A549 (cell line): Measurements from ENCODE around the gene PTX4. TPM values are rescaled to one million over a fixed set of nuclear protein-coding genes. Genes with fewer than 3 reads are reported as not detected.

ENCODE experiments used
- ATAC-seq, 2 experiments: fragments of 200-7000 bp in 1 of 2; fragments of >200 bp in 1 of 2; cut with Nextera tagmentation in 1 of 2; cut with Tn5 transposase in 1 of 2; 3 replicates each; pipeline versions ENCODE4 v1.8.0 to v1.9.1; 2018 to 2020; ENCODE audit warnings: mild to moderate bottlenecking in 1 of 2, moderate library complexity in 1 of 2
- CTCF ChIA-PET: fragments of 300-600 bp; sonication (Branson Sonifier 250); formaldehyde crosslinking; extraction: SDS; loops from one replicate; lab custom pipeline; 2021; ENCODE audit warnings: antibody characterized with exemption, inconsistent platforms; lab: Yijun Ruan, JAX
- POLR2A ChIA-PET: fragments of 350-600 bp; formaldehyde crosslinking; extraction: SDS; loops from one replicate; lab custom pipeline; 2021; ENCODE audit warnings: antibody characterized with exemption, inconsistent platforms; lab: Yijun Ruan, JAX
- DNase-seq, 2 experiments: peaks; one replicate each; pipeline versions ENCODE4 v3.0.0 to v3.0.0-alpha.2; 2011 to 2016; ENCODE audit warnings: low read depth in 1 of 2, low spot score in 1 of 2
- FAIRE-seq: peaks from 2 replicates; lab custom pipeline; 2011; peaks lifted over from hg19 to GRCh38; lab: Jason Lieb, UNC
- H3K27ac ChIP-seq, 2 experiments: fragments of >200 bp; sonication (Bioruptor Twin); formaldehyde crosslinking; 3 replicates each; pipeline ENCODE4 v1.5.1; 2016 to 2017
- H3K4me1 ChIP-seq: fragments of >200 bp; sonication (Bioruptor Twin); formaldehyde crosslinking; 3 replicates; pipeline ENCODE4 v1.6.1; 2016
- H3K4me2 ChIP-seq: fragments of >200 bp; sonication (Bioruptor Twin); formaldehyde crosslinking; 3 replicates; pipeline ENCODE4 v1.6.1; 2016
- H3K4me3 ChIP-seq: fragments of >200 bp; sonication (Bioruptor Twin); formaldehyde crosslinking; 3 replicates; pipeline ENCODE4 v1.5.1; 2016
- H3K9me3 ChIP-seq: fragments of >200 bp; sonication (Bioruptor Twin); formaldehyde crosslinking; 3 replicates; pipeline ENCODE4 v1.6.1; 2016
- BHLHE40 ChIP-seq: IDR thresholded peaks from 2 replicates; pipeline ENCODE4 v1.6.1; 2012; ENCODE audit warnings: low read depth, low read length, inconsistent platforms
- CBX2 ChIP-seq: fragments of 200-600 bp; sonication (generic); IDR thresholded peaks from 2 replicates; pipeline ENCODE4 v1.6.1; 2016; ENCODE audit warnings: low read depth, mild to moderate bottlenecking, borderline replicate concordance
- CHD4 ChIP-seq: fragments of 200-600 bp; sonication (generic); IDR thresholded peaks from 2 replicates; pipeline ENCODE4 v1.6.1; 2016; ENCODE audit warnings: antibody characterized with exemption, mild to moderate bottlenecking, borderline replicate concordance
- EHMT2 ChIP-seq: fragments of 200-600 bp; sonication (generic); IDR thresholded peaks from 2 replicates; pipeline ENCODE4 v1.6.1; 2016; ENCODE audit warnings: antibody characterized with exemption, low read depth, mild to moderate bottlenecking, moderate library complexity
- ESRRA ChIP-seq: fragments of 150-350 bp; IDR thresholded peaks from 2 replicates; pipeline ENCODE4 v1.6.1; 2014; ENCODE audit warnings: mild to moderate bottlenecking, low read length, borderline replicate concordance
- FOSL2 ChIP-seq, 2 experiments: fragments of 450-650 bp in 1 of 2; fragments of >200 bp in 1 of 2; sonication (Bioruptor Twin) in 1 of 2; formaldehyde crosslinking; IDR thresholded peaks; 2 replicates each; pipeline versions ENCODE4 v1.5.0 to v1.6.1; 2016 to 2020; ENCODE audit warnings: mild to moderate bottlenecking in 1 of 2, moderate library complexity in 1 of 2
- FOXS1 ChIP-seq: fragments of 250-450 bp; sonication (Bioruptor Pico); IDR thresholded peaks from 2 replicates; pipeline ENCODE4 v1.5.0; 2020; ENCODE audit warnings: mild to moderate bottlenecking, moderate library complexity
- GATA3 ChIP-seq: IDR thresholded peaks from 2 replicates; pipeline ENCODE4 v1.6.1; 2012; ENCODE audit warnings: borderline replicate concordance
- HOXA7 ChIP-seq: fragments of 250-450 bp; sonication (Bioruptor Pico); IDR thresholded peaks from 2 replicates; pipeline ENCODE4 v1.5.0; 2020; ENCODE audit warnings: mild to moderate bottlenecking, moderate library complexity
- HOXB5 ChIP-seq: fragments of 250-450 bp; sonication (Bioruptor Pico); IDR thresholded peaks from 2 replicates; pipeline ENCODE4 v1.5.0; 2020; ENCODE audit warnings: mild to moderate bottlenecking, moderate library complexity
- JUN ChIP-seq, 2 experiments: fragments of >200 bp; sonication (Bioruptor Twin); formaldehyde crosslinking; IDR thresholded peaks; 2 replicates in 1 of 2; 3 replicates in 1 of 2; pipeline ENCODE4 v1.6.1; 2016 to 2017
- KDM1A ChIP-seq: fragments of 200-600 bp; sonication (generic); IDR thresholded peaks from 2 replicates; pipeline ENCODE4 v1.6.1; 2016; ENCODE audit warnings: low read depth, mild to moderate bottlenecking
- KDM5A ChIP-seq: fragments of 200-600 bp; sonication (generic); IDR thresholded peaks from 2 replicates; pipeline ENCODE4 v1.6.1; 2016; ENCODE audit warnings: antibody characterized with exemption, mild to moderate bottlenecking
- MYC ChIP-seq: IDR thresholded peaks from 2 replicates; pipeline ENCODE4 v1.6.1; 2012; ENCODE audit warnings: mild to moderate bottlenecking, inconsistent platforms, low read length, improper control_type of control experiment, borderline replicate concordance
- NFE2L2 ChIP-seq: fragments of 150-350 bp; conservative IDR thresholded peaks from 2 replicates; pipeline ENCODE4 v1.6.1; 2014; ENCODE audit warnings: low read length
- NPAS2 ChIP-seq: fragments of 250-450 bp; sonication (Bioruptor Pico); IDR thresholded peaks from 2 replicates; pipeline ENCODE4 v1.8.0; 2022; ENCODE audit warnings: mild to moderate bottlenecking, moderate library complexity, borderline replicate concordance
- POLR2A ChIP-seq: IDR thresholded peaks from 2 replicates; pipeline ENCODE4 v1.6.1; 2012; ENCODE audit warnings: mild to moderate bottlenecking, low read length
- POLR2AphosphoS2 ChIP-seq: conservative IDR thresholded peaks from 2 replicates; pipeline ENCODE4 v1.6.1; 2012; ENCODE audit warnings: low read length, improper control_type of control experiment, inconsistent platforms
- RCOR1 ChIP-seq: fragments of 150-350 bp; IDR thresholded peaks from 2 replicates; pipeline ENCODE4 v1.6.1; 2014; ENCODE audit warnings: antibody characterized with exemption, low read length, low read depth
- RFX5 ChIP-seq: fragments of 450-650 bp; IDR thresholded peaks from 2 replicates; pipeline ENCODE4 v1.7.1; 2014; ENCODE audit warnings: antibody characterized with exemption, mild to moderate bottlenecking, moderate library complexity
- RNF2 ChIP-seq: fragments of 200-600 bp; sonication (generic); IDR thresholded peaks from 2 replicates; pipeline ENCODE4 v1.6.1; 2016; ENCODE audit warnings: low read depth, mild to moderate bottlenecking, antibody characterized with exemption, moderate library complexity, borderline replicate concordance
- SMC3 ChIP-seq: fragments of >200 bp; sonication (Bioruptor Twin); formaldehyde crosslinking; IDR thresholded peaks from 3 replicates; pipeline ENCODE4 v1.6.1; 2018; ENCODE audit warnings: inconsistent platforms
- SREBF2 ChIP-seq: fragments of 450-650 bp; IDR thresholded peaks from 2 replicates; pipeline ENCODE4 v1.6.1; 2014; ENCODE audit warnings: mild to moderate bottlenecking, moderate library complexity
- TFCP2L1 ChIP-seq: fragments of 250-450 bp; sonication (Bioruptor Pico); IDR thresholded peaks from 2 replicates; pipeline ENCODE4 v1.5.0; 2021; ENCODE audit warnings: mild to moderate bottlenecking
- ZC3H11A ChIP-seq: fragments of 450-650 bp; IDR thresholded peaks from 2 replicates; pipeline ENCODE4 v1.6.1; 2014; ENCODE audit warnings: antibody characterized with exemption, mild to moderate bottlenecking
- ZNF302 ChIP-seq: fragments of 250-450 bp; sonication (Bioruptor Pico); IDR thresholded peaks from 2 replicates; pipeline ENCODE4 v1.9.0; 2021; ENCODE audit warnings: inconsistent platforms, mild to moderate bottlenecking, moderate library complexity
- WGBS: methylation state at CpG from one replicate; pipeline ENCODE4 v1.1.6; 2017; ENCODE audit errors: missing lambda C conversion rate; 5-methylcytosine and 5-hydroxymethylcytosine counted together
- polyA plus RNA-seq, 4 experiments: library from polyadenylated mRNA; depleted of rRNA in 3 of 4; stranded (reverse); fragments of >200 nt; fragmentation: RNase III in 1 of 4; extraction: RNeasy Plus Mini Kit Qiagen cat#74134 plus additional on column Dnase treatment in 1 of 4; gene quantifications; 2 replicates in 3 of 4; 3 replicates in 1 of 4; pipeline ENCODE4 v1.2.3, GENCODE V29; 2011 to 2017
- TF ChIP-seq, protein P1 (sequence below): fragments of >200 bp; sonication (Bioruptor Twin); formaldehyde crosslinking; IDR thresholded peaks from 2 replicates; pipeline ENCODE4 v1.6.1; 2016
- TF ChIP-seq, protein P2 (sequence below): fragments of 250-450 bp; sonication (Bioruptor Pico); IDR thresholded peaks from 2 replicates; pipeline ENCODE4 v1.5.0; 2020; ENCODE audit warnings: low read depth, mild to moderate bottlenecking, moderate library complexity
- TF ChIP-seq, protein P3 (sequence below): IDR thresholded peaks from 2 replicates; pipeline ENCODE4 v1.6.1; 2012
- TF ChIP-seq, protein P4 (sequence below): fragments of 450-650 bp; IDR thresholded peaks from 2 replicates; pipeline ENCODE4 v1.6.1; 2014; ENCODE audit warnings: antibody characterized with exemption
- TF ChIP-seq, protein P5 (sequence below): fragments of >200 bp; sonication (Bioruptor Twin); formaldehyde crosslinking; IDR thresholded peaks from 3 replicates; pipeline ENCODE4 v1.6.1; 2016
- TF ChIP-seq, protein P6 (sequence below): fragments of 150-350 bp; IDR thresholded peaks from 2 replicates; pipeline ENCODE4 v1.6.1; 2014; ENCODE audit warnings: low read depth, mild to moderate bottlenecking, low read length

PTX4 gene
- polyA plus RNA-seq, 2 of the 4 experiments (the other 2 are of a cell fraction) = not detected

DNA sequence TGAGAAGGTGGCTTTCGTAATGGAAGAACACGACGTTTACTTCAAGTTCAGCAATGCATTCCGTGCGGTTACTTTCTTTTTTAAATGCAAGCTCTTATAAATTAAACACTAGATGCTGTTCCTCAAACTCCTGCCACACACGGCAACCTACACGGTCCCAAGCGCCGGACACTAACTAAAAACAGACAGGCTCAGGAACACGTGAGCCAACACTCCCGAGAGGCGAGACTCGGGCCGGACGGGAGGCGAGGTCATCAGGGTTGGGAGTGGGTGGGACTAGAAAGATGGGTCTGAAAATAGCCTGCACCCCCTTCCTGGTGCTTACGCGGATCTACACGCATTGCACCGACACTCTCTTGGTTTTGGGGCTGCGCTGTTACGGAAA is 20.3 kb downstream of the PTX4 start (continued):
- TF ChIP-seq, protein P1, sequence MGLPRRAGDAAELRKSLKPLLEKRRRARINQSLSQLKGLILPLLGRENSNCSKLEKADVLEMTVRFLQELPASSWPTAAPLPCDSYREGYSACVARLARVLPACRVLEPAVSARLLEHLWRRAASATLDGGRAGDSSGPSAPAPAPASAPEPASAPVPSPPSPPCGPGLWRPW = no peak
- TF ChIP-seq KDM1A = no peak
- TF ChIP-seq RCOR1 = no peak
- TF ChIP-seq, protein P2, sequence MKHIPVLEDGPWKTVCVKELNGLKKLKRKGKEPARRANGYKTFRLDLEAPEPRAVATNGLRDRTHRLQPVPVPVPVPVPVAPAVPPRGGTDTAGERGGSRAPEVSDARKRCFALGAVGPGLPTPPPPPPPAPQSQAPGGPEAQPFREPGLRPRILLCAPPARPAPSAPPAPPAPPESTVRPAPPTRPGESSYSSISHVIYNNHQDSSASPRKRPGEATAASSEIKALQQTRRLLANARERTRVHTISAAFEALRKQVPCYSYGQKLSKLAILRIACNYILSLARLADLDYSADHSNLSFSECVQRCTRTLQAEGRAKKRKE (CRISPR knock-in tag) = no peak
- no peak for TF ChIP-seq POLR2A
- no peak for TF ChIP-seq HOXA7

DNA sequence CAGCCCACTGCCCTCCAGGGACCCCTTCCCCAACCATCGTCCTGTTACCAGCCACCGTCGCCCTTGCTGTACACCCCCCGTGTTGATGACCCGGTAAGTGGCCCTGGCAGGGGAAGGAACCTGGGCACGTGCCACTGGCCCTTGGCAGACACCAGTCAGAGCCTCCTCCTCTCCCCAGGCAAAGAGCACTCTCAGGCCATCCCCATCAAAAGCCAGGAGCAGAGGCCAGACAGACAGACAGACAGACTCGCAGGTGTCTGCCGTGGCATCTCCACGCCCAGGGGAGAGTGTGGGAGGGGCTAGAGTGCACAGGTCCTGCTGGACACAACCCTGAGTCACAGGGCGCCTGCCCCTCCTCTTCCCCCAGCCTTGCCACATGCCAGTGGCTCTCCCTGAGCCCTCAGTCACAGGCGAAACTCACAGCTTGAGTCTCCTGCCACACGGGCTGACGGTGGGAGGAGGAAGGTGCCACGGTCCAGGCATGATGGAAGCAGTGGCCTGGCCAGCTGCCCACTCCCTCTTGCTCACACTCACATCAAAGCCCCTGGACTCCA is 21.7 kb downstream of the PTX4 start:
- peak in 1 of 2 experiments; percentile 21 for DNase-seq
- peak; percentile 47 to 51; a peak in 2 of 6 replicates for ATAC-seq
- H3K4me2 ChIP-seq = no peak overlapping the region
- WGBS = 72% methylated on average over 14 of the region's 14 CpGs
- H3K27ac ChIP-seq = no peak overlapping the region
- ChIA-PET CTCF (no interaction called here), POLR2A (no interaction called here)
- H3K4me3 ChIP-seq = no peak overlapping the region
- no peaks in the 10 kb centered on the region for H3K4me1 ChIP-seq
- no peaks in the 10 kb centered on the region for H3K9me3 ChIP-seq
- FAIRE-seq = no peak
- TF ChIP-seq, protein P3, sequence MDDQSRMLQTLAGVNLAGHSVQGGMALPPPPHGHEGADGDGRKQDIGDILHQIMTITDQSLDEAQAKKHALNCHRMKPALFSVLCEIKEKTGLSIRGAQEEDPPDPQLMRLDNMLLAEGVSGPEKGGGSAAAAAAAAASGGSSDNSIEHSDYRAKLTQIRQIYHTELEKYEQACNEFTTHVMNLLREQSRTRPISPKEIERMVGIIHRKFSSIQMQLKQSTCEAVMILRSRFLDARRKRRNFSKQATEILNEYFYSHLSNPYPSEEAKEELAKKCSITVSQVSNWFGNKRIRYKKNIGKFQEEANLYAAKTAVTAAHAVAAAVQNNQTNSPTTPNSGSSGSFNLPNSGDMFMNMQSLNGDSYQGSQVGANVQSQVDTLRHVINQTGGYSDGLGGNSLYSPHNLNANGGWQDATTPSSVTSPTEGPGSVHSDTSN = no peak
- no peak for TF ChIP-seq HOXB5 (CRISPR knock-in tag)
- TF ChIP-seq POLR2AphosphoS2 = no peak
- no peak for TF ChIP-seq KDM1A
- TF ChIP-seq KDM5A = no peak
- no peak for TF ChIP-seq NFE2L2
- TF ChIP-seq GATA3 = no peak
- TF ChIP-seq TFCP2L1 = no peak
- TF ChIP-seq, protein P1 = no peak
- no peak for TF ChIP-seq MYC
- no peak for TF ChIP-seq CBX2
- no peak for TF ChIP-seq ZC3H11A
- TF ChIP-seq HOXA7 = no peak
- no peak for TF ChIP-seq CHD4
- TF ChIP-seq, protein P4, sequence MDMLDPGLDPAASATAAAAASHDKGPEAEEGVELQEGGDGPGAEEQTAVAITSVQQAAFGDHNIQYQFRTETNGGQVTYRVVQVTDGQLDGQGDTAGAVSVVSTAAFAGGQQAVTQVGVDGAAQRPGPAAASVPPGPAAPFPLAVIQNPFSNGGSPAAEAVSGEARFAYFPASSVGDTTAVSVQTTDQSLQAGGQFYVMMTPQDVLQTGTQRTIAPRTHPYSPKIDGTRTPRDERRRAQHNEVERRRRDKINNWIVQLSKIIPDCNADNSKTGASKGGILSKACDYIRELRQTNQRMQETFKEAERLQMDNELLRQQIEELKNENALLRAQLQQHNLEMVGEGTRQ = no peak
- TF ChIP-seq RNF2 = no peak
- no peak for TF ChIP-seq BHLHE40
- TF ChIP-seq JUN (IDR thresholded peaks at IDR 0.05) = no peak

DNA sequence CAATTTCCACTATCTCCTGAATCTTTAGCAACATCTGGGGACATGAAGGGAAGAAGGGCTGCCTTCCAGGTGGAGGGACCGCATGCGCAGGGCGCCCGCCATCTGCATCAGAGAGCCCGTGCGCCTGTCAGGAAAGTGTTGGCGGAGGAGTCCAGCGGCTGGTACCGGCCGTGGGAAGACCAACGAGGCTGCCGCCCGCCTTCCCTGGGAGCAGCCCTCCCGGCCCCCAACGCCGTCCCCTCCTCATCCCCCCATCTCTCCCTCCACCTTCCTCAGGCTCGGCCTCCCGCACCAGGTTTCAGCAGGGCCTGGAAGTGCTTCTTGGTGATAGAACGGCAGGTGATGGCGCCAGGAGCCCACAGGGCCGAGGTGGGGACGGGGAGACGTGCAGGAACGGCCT is 22.7 kb downstream of the PTX4 start:
- ChIA-PET POLR2A (no interaction called here), CTCF (no interaction called here)
- FAIRE-seq = no peak
- no peak for ATAC-seq
- Histone ChIP-seq H3K4me2 (no peak overlapping the region), H3K4me1 (no peaks in the 10 kb centered on the region), H3K27ac (no peak overlapping the region), H3K9me3 (no peaks in the 10 kb centered on the region), H3K4me3 (no peak overlapping the region)
- 86% methylated on average over 24 of the region's 24 CpGs for WGBS
- DNase-seq = no peak
- no peak for TF ChIP-seq FOSL2 (IDR thresholded peaks at IDR 0.05)
- TF ChIP-seq FOSL2 (CRISPR knock-in tag; IDR thresholded peaks at IDR 0.05) = no peak
- no peak for TF ChIP-seq FOXS1
- TF ChIP-seq, protein P5, sequence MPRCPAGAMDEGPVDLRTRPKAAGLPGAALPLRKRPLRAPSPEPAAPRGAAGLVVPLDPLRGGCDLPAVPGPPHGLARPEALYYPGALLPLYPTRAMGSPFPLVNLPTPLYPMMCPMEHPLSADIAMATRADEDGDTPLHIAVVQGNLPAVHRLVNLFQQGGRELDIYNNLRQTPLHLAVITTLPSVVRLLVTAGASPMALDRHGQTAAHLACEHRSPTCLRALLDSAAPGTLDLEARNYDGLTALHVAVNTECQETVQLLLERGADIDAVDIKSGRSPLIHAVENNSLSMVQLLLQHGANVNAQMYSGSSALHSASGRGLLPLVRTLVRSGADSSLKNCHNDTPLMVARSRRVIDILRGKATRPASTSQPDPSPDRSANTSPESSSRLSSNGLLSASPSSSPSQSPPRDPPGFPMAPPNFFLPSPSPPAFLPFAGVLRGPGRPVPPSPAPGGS = no peak
- TF ChIP-seq NPAS2 (CRISPR knock-in tag) = no peak
- TF ChIP-seq, protein P6, sequence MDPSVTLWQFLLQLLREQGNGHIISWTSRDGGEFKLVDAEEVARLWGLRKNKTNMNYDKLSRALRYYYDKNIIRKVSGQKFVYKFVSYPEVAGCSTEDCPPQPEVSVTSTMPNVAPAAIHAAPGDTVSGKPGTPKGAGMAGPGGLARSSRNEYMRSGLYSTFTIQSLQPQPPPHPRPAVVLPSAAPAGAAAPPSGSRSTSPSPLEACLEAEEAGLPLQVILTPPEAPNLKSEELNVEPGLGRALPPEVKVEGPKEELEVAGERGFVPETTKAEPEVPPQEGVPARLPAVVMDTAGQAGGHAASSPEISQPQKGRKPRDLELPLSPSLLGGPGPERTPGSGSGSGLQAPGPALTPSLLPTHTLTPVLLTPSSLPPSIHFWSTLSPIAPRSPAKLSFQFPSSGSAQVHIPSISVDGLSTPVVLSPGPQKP = no peak
- TF ChIP-seq RCOR1 = no peak
- no peak for TF ChIP-seq EHMT2
- TF ChIP-seq ZNF302 (CRISPR knock-in tag) = no peak
- no peak for TF ChIP-seq SREBF2
- TF ChIP-seq MYC = no peak
- no peak for TF ChIP-seq POLR2AphosphoS2
- no peak for TF ChIP-seq SMC3
- no peak for TF ChIP-seq ESRRA
- TF ChIP-seq HOXA7 = no peak
- no peak for TF ChIP-seq HOXB5 (CRISPR knock-in tag)
- no peak for TF ChIP-seq RFX5
- TF ChIP-seq CBX2 = no peak
